CD4-positive, alpha-beta T cell treated with Interleukin-2 at 100 ng/mL for 4 hours (primary cell): Measurements from ENCODE around the gene MCM3AP.

ENCODE experiments used
- DNase-seq: peaks from one replicate; pipeline ENCODE4 v3.0.0-alpha.2; 2020; ENCODE audit warnings: low spot score

MCM3AP gene

GRCh38 chr21:46269466-46269865 is 15.9 kb downstream of the MCM3AP start:
- no peak for DNase-seq

GRCh38 chr21:46268371-46268770 is 17.0 kb downstream of the MCM3AP start:
- no peak for DNase-seq

- no peak for DNase-seq
These were observed 18.5 kb downstream of the MCM3AP start for GRCh38 chr21:46266946-46267345.

- DNase-seq = no peak
These were observed 19.5 kb downstream of the MCM3AP start for GRCh38 chr21:46265736-46266525.

- no peak for DNase-seq
These were observed 20.7 kb downstream of the MCM3AP start for GRCh38 chr21:46264690-46265144.

GRCh38 chr21:46264046-46264689 is 21.2 kb downstream of the MCM3AP start:
- DNase-seq = no peak

GRCh38 chr21:46256501-46256994 is 28.9 kb downstream of the MCM3AP start:
- DNase-seq = no peak

- no peak for DNase-seq
These were observed 29.6 kb downstream of the MCM3AP start for GRCh38 chr21:46255758-46256337.

- no peak for DNase-seq
These were observed 30.2 kb downstream of the MCM3AP start for GRCh38 chr21:46255166-46255565.

GRCh38 chr21:46254208-46254975 is 31.0 kb downstream of the MCM3AP start:
- DNase-seq = no peak

GRCh38 chr21:46253610-46254124 is 31.7 kb downstream of the MCM3AP start:
- DNase-seq = peak; percentile 36

GRCh38 chr21:46252840-46253239 is 32.6 kb downstream of the MCM3AP start:
- DNase-seq = no peak

- no peak for DNase-seq
These were observed 35.2 kb downstream of the MCM3AP start for GRCh38 chr21:46250146-46250725.

- no peak for DNase-seq
These were observed 36.6 kb downstream of the MCM3AP start for GRCh38 chr21:46248827-46249226.

GRCh38 chr21:46248422-46248782 is 37.0 kb downstream of the MCM3AP start:
- no peak for DNase-seq

GRCh38 chr21:46247699-46248421 is 37.6 kb downstream of the MCM3AP start:
- DNase-seq = no peak

GRCh38 chr21:46246345-46246744 is 39.1 kb downstream of the MCM3AP start:
- no peak for DNase-seq

GRCh38 chr21:46245213-46245915 is 40.0 kb downstream of the MCM3AP start:
- DNase-seq = no peak

GRCh38 chr21:46244602-46245001 is 40.8 kb downstream of the MCM3AP start:
- DNase-seq = no peak

- no peak for DNase-seq
These were observed 41.5 kb downstream of the MCM3AP start for GRCh38 chr21:46243960-46244361.
